Measurements from ENCODE around the gene UBE2D4. TPM values are rescaled to one million over a fixed set of nuclear protein-coding genes. Genes with fewer than 3 reads are reported as not detected.

UBE2D4 gene
- total RNA-seq, 1 experiment from 2014 or later, result 2.4 TPM

DNA sequence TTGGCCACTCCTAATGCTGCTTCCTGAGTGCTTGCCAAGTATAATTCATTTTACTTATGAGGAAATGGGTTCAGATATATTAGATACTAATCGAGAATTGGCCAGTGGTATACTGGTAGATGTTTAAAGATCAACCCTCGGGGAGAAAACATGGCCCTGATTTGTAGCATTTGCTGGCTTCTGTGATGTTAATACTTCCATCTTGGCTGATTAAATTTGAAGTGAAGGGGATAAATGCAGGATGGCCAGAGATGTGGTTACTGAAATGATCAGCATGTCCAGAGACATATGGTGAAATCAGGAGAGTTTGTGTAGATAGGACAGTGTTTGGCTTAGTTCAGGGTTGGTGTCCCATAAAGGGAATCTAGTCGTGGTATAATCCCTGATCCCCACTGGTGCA, 11.2 kb downstream of the UBE2D4 start:
- no peak overlapping the region for H3K4me3 Mint-ChIP-seq
- no peaks in the 10 kb centered on the region; the same call in 1 of the 2 replicates for H3K27me3 Mint-ChIP-seq (ENCODE audit: low read depth)
- ATAC-seq (no peak), DNase-seq (ENCODE audit: low spot score) (no peak)
- TF ChIP-seq JUN (CRISPR knock-in tag; IDR thresholded peaks at IDR 0.05), result no peak
- TF ChIP-seq, protein P1, sequence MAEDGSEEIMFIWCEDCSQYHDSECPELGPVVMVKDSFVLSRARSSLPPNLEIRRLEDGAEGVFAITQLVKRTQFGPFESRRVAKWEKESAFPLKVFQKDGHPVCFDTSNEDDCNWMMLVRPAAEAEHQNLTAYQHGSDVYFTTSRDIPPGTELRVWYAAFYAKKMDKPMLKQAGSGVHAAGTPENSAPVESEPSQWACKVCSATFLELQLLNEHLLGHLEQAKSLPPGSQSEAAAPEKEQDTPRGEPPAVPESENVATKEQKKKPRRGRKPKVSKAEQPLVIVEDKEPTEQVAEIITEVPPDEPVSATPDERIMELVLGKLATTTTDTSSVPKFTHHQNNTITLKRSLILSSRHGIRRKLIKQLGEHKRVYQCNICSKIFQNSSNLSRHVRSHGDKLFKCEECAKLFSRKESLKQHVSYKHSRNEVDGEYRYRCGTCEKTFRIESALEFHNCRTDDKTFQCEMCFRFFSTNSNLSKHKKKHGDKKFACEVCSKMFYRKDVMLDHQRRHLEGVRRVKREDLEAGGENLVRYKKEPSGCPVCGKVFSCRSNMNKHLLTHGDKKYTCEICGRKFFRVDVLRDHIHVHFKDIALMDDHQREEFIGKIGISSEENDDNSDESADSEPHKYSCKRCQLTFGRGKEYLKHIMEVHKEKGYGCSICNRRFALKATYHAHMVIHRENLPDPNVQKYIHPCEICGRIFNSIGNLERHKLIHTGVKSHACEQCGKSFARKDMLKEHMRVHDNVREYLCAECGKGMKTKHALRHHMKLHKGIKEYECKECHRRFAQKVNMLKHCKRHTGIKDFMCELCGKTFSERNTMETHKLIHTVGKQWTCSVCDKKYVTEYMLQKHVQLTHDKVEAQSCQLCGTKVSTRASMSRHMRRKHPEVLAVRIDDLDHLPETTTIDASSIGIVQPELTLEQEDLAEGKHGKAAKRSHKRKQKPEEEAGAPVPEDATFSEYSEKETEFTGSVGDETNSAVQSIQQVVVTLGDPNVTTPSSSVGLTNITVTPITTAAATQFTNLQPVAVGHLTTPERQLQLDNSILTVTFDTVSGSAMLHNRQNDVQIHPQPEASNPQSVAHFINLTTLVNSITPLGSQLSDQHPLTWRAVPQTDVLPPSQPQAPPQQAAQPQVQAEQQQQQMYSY (CRISPR knock-in tag; IDR thresholded peaks at IDR 0.05), result no peak
- TF ChIP-seq ZNF219 (CRISPR knock-in tag; IDR thresholded peaks at IDR 0.05; ENCODE audit: borderline replicate concordance), result no peak
- no peak for TF ChIP-seq USF1 (CRISPR knock-in tag; IDR thresholded peaks at IDR 0.05)
- no peak for TF ChIP-seq CTCF (IDR thresholded peaks at IDR 0.05)
- no peak for TF ChIP-seq PREB (CRISPR knock-in tag; IDR thresholded peaks at IDR 0.05; ENCODE audit: borderline replicate concordance)
- no peak for TF ChIP-seq E2F1 (CRISPR knock-in tag; IDR thresholded peaks at IDR 0.05)
- no peak for TF ChIP-seq ESRRA (CRISPR knock-in tag; IDR thresholded peaks at IDR 0.05; ENCODE audit: borderline replicate concordance)
- no peaks in the 10 kb centered on the region for H3K4me1 Mint-ChIP-seq
- no peaks in the 10 kb centered on the region for H3K36me3 Mint-ChIP-seq
- ChIA-PET CTCF (no interaction called here), POLR2A (no interaction called here)
- H3K9me3 Mint-ChIP-seq, result no peaks in the 10 kb centered on the region
- H3K27ac Mint-ChIP-seq, result no peak overlapping the region

DNA sequence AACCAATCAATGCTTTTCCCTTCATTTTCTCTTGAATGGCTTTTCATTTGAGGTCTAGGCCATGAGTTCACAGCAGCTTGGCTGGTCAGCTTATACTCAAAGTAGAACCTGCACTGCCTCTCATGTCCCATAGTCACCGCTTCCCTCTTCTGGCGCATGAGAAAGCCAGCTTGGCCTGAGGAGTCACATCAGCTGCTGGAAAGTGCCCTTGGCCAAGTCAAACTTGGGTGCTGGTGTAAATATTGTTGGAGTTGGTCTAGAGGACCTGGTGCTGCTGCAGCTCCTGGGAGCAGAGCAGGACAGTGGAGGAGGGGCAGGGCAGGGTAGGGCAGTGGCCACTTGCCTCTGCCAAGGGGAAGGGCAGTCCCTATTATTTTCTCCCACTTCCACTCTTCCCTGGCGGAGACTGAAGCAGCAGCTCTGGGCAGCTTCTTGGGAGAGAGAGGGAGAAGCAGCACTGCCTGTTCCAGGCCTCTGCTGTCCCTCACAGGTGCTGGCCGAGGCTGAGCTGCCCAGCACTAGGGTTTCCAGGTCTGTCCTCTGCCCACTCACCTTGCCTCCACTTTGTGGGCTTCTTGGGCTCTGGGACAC, 12.8 kb downstream of the UBE2D4 start:
- no peak for DNase-seq (ENCODE audit: low spot score)
- no peaks in the 10 kb centered on the region for H3K9me3 Mint-ChIP-seq
- H3K4me3 Mint-ChIP-seq, result no peak overlapping the region
- H3K27ac Mint-ChIP-seq, result no peak overlapping the region
- no peaks in the 10 kb centered on the region for H3K36me3 Mint-ChIP-seq
- ATAC-seq, result peak; percentile 26; the same call in 1 of the 2 replicates
- ChIA-PET POLR2A (no interaction called here), CTCF (interaction anchor here (0.7 to 1.6 kb wide), 3 partner anchors 15 to 356 kb away, joined by 3 to 8 read pairs (median 4); partner anchors contain the start of gene STK17A)
- no peaks in the 10 kb centered on the region for H3K4me1 Mint-ChIP-seq
- no peaks in the 10 kb centered on the region; the same call in 1 of the 2 replicates for H3K27me3 Mint-ChIP-seq (ENCODE audit: low read depth)
- TF ChIP-seq ZBTB43 (CRISPR knock-in tag; IDR thresholded peaks at IDR 0.05) (no peak), GABPB1 (CRISPR knock-in tag; IDR thresholded peaks at IDR 0.05) (no peak), ZNF121 (CRISPR knock-in tag; IDR thresholded peaks at IDR 0.05) (no peak), CBFB (CRISPR knock-in tag; IDR thresholded peaks at IDR 0.05; ENCODE audit: low read depth) (no peak), IRF2 (CRISPR knock-in tag; IDR thresholded peaks at IDR 0.05; ENCODE audit: borderline replicate concordance, low read depth) (no peak), ZNF281 (CRISPR knock-in tag; IDR thresholded peaks at IDR 0.05) (no peak), TEAD1 (CRISPR knock-in tag; IDR thresholded peaks at IDR 0.05) (no peak)
- TF ChIP-seq, protein P2, sequence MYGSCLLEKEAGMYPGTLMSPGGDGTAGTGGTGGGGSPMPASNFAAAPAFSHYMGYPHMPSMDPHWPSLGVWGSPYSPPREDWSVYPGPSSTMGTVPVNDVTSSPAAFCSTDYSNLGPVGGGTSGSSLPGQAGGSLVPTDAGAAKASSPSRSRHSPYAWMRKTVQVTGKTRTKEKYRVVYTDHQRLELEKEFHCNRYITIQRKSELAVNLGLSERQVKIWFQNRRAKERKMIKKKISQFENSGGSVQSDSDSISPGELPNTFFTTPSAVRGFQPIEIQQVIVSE (CRISPR knock-in tag; IDR thresholded peaks at IDR 0.05; ENCODE audit: borderline replicate concordance), result no peak
- TF ChIP-seq, protein P3, sequence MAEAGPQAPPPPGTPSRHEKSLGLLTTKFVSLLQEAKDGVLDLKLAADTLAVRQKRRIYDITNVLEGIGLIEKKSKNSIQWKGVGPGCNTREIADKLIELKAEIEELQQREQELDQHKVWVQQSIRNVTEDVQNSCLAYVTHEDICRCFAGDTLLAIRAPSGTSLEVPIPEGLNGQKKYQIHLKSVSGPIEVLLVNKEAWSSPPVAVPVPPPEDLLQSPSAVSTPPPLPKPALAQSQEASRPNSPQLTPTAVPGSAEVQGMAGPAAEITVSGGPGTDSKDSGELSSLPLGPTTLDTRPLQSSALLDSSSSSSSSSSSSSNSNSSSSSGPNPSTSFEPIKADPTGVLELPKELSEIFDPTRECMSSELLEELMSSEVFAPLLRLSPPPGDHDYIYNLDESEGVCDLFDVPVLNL (CRISPR knock-in tag; IDR thresholded peaks at IDR 0.05; ENCODE audit: borderline replicate concordance, low read depth), result no peak
